ENCODE results near the gene DDX18. TPM values are rescaled to one million over a fixed set of nuclear protein-coding genes. Genes with fewer than 3 reads are reported as not detected.

Gene DDX18
- 10 to 100 TPM; 23.9 to 34.4 TPM for total RNA-seq
- 10 to 100 TPM; 16.3 to 22.8 TPM for polyA plus RNA-seq

DNA sequence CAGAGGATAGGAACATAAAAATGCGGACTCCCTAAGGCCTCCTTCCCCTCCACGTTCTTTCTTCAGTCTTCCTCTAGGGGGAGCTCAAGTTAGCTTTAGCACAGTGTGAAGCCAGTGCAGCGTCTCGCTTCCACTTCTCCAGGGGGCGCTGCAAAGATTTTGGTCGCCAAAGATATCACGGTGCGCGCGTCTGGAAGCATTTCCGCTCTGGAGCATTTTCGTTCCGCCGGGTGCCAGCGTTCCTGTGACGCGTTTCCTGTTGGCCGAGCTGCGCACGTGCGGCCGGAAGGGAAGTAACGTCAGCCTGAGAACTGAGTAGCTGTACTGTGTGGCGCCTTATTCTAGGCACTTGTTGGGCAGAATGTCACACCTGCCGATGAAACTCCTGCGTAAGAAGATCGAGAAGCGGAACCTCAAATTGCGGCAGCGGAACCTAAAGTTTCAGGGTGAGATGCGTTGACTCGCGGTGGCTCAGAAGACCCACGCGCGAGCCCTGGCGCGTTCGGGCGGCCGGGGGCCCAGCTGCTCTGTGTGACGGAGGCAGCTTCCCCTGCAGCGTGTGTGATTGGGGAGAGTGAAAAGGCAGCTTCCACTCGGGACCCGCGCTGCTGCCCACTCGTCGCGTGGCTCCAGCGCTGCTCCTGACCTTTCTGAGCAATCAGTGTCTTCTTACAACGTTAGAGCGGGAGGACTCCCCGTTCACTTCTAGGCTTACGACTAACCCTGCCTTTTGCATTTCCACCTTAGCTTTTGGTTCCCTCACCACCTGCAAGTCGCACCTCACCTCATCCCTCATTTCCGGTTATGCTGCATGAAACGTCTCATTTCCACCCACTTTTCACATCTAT lies at the start of gene DDX18:
DDX18 (plus strand) TSS at position 275 of the 848 bp plus-strand sequence; CDS start at position 362, 87 bp downstream.
- Histone ChIP-seq H3K36me3 (ENCODE audit: control insufficient read depth in 4 of 4, insufficient read depth in 3 of 4, low read depth in 1 of 4, low read length in 3 of 4) (peaks cover 3 to 22% (median 18%) of the 10 kb centered on the region in 4 donors), H3K9ac (ENCODE audit: low read depth in 1 of 2, low read length in 2 of 2) (peak within 1 kb of the TSS; percentile 81 to 97), H3K4me1 (ENCODE audit: control insufficient read depth in 4 of 4, insufficient read depth in 4 of 4, low read length in 3 of 4) (peaks cover 3 to 14% (median 13%) of the 10 kb centered on the region in 4 donors), H3K27ac (ENCODE audit: low read depth in 1 of 2, low read length in 2 of 2) (peak within 1 kb of the TSS; percentile 85 to 87), H3K4me3 (ENCODE audit: low read depth in 1 of 3, low read length in 3 of 3) (peak within 1 kb of the TSS; percentile 67 to 96 (median 90)), H3K9me3 (ENCODE audit: control insufficient read depth in 4 of 4, low read length in 3 of 4) (no peaks in the 10 kb centered on the region), H3K27me3 (ENCODE audit: control insufficient read depth in 4 of 4, insufficient read depth in 4 of 4, low read length in 3 of 4) (no peaks in the 10 kb centered on the region)
- TF ChIP-seq YY1 (IDR thresholded peaks at IDR 0.05) (peak; percentile 90), FOXA1 (IDR thresholded peaks at IDR 0.05) (peak; percentile 86), RAD21 (IDR thresholded peaks at IDR 0.05) (peak; percentile 89 to 90), TAF1 (conservative IDR thresholded peaks at IDR 0.05) (peak; percentile 55), RXRA (IDR thresholded peaks at IDR 0.05) (peak; percentile 68 to 70), SP1 (IDR thresholded peaks at IDR 0.05) (peak; percentile 84), FOXA2 (IDR thresholded peaks at IDR 0.05) (peak; percentile 72), HNF4A (conservative IDR thresholded peaks at IDR 0.05) (peak; percentile 68 to 71), JUND (IDR thresholded peaks at IDR 0.05) (peak; percentile 60 to 74), HNF4G (IDR thresholded peaks at IDR 0.05) (peak; percentile 26), EGR1 (IDR thresholded peaks at IDR 0.05; ENCODE audit: low read depth in 2 of 2) (peak; percentile 85 to 90), GABPA (IDR thresholded peaks at IDR 0.05 in 1 of 2, conservative IDR thresholded peaks at IDR 0.05 in 1 of 2) (peak; percentile 95 to 99), NR2F2 (IDR thresholded peaks at IDR 0.05) (peak; percentile 61)
- TF ChIP-seq, protein P1, sequence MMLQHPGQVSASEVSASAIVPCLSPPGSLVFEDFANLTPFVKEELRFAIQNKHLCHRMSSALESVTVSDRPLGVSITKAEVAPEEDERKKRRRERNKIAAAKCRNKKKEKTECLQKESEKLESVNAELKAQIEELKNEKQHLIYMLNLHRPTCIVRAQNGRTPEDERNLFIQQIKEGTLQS (IDR thresholded peaks at IDR 0.05), result peak; percentile 48
- TF ChIP-seq, protein P2, sequence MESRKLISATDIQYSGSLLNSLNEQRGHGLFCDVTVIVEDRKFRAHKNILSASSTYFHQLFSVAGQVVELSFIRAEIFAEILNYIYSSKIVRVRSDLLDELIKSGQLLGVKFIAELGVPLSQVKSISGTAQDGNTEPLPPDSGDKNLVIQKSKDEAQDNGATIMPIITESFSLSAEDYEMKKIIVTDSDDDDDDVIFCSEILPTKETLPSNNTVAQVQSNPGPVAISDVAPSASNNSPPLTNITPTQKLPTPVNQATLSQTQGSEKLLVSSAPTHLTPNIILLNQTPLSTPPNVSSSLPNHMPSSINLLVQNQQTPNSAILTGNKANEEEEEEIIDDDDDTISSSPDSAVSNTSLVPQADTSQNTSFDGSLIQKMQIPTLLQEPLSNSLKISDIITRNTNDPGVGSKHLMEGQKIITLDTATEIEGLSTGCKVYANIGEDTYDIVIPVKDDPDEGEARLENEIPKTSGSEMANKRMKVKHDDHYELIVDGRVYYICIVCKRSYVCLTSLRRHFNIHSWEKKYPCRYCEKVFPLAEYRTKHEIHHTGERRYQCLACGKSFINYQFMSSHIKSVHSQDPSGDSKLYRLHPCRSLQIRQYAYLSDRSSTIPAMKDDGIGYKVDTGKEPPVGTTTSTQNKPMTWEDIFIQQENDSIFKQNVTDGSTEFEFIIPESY (IDR thresholded peaks at IDR 0.05), result peak; percentile 89
- TF ChIP-seq, protein P3, sequence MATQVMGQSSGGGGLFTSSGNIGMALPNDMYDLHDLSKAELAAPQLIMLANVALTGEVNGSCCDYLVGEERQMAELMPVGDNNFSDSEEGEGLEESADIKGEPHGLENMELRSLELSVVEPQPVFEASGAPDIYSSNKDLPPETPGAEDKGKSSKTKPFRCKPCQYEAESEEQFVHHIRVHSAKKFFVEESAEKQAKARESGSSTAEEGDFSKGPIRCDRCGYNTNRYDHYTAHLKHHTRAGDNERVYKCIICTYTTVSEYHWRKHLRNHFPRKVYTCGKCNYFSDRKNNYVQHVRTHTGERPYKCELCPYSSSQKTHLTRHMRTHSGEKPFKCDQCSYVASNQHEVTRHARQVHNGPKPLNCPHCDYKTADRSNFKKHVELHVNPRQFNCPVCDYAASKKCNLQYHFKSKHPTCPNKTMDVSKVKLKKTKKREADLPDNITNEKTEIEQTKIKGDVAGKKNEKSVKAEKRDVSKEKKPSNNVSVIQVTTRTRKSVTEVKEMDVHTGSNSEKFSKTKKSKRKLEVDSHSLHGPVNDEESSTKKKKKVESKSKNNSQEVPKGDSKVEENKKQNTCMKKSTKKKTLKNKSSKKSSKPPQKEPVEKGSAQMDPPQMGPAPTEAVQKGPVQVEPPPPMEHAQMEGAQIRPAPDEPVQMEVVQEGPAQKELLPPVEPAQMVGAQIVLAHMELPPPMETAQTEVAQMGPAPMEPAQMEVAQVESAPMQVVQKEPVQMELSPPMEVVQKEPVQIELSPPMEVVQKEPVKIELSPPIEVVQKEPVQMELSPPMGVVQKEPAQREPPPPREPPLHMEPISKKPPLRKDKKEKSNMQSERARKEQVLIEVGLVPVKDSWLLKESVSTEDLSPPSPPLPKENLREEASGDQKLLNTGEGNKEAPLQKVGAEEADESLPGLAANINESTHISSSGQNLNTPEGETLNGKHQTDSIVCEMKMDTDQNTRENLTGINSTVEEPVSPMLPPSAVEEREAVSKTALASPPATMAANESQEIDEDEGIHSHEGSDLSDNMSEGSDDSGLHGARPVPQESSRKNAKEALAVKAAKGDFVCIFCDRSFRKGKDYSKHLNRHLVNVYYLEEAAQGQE (IDR thresholded peaks at IDR 0.05), result peak; percentile 88
- TF ChIP-seq, protein P4, sequence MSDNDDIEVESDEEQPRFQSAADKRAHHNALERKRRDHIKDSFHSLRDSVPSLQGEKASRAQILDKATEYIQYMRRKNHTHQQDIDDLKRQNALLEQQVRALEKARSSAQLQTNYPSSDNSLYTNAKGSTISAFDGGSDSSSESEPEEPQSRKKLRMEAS (IDR thresholded peaks at IDR 0.05), result peak; percentile 100
- TF ChIP-seq, protein P5, sequence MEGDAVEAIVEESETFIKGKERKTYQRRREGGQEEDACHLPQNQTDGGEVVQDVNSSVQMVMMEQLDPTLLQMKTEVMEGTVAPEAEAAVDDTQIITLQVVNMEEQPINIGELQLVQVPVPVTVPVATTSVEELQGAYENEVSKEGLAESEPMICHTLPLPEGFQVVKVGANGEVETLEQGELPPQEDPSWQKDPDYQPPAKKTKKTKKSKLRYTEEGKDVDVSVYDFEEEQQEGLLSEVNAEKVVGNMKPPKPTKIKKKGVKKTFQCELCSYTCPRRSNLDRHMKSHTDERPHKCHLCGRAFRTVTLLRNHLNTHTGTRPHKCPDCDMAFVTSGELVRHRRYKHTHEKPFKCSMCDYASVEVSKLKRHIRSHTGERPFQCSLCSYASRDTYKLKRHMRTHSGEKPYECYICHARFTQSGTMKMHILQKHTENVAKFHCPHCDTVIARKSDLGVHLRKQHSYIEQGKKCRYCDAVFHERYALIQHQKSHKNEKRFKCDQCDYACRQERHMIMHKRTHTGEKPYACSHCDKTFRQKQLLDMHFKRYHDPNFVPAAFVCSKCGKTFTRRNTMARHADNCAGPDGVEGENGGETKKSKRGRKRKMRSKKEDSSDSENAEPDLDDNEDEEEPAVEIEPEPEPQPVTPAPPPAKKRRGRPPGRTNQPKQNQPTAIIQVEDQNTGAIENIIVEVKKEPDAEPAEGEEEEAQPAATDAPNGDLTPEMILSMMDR (IDR thresholded peaks at IDR 0.05; ENCODE audit: low read depth, low read length, missing input control), result peak; percentile 99
- WGBS, result under 1% methylated on average over 57 of the region's 57 CpGs
- DNase-seq (ENCODE audit: low spot score), result peak; percentile 94
